Osteocyte (in vitro differentiated cells): ENCODE results near the gene DRC3. TPM values are rescaled to one million over a fixed set of nuclear protein-coding genes. Genes with fewer than 3 reads are reported as not detected.
A peak's percentile ranks its signal among the peaks of the same experiment; 100 is the strongest.
"Not testable (repeated sequence)": the region's sequence is repeated elsewhere in the genome, so short reads cannot be mapped to it uniquely, and the experiment has no call there.

ENCODE experiments used
- DNase-seq: peaks from one replicate; pipeline ENCODE4 v3.0.0; 2021; ENCODE audit warnings: mixed read lengths; ENCODE audit not compliant: unreplicated experiment; ENCODE audit errors: extremely low spot score
- H3K27ac Mint-ChIP-seq: one replicate; pipeline ENCODE4 v1.8.0; 2021; ENCODE audit warnings: mild to moderate bottlenecking, mixed read lengths; ENCODE audit not compliant: unreplicated experiment
- H3K27me3 Mint-ChIP-seq: one replicate; pipeline ENCODE4 v1.8.0; 2021; ENCODE audit warnings: mixed read lengths; ENCODE audit not compliant: unreplicated experiment
- H3K36me3 Mint-ChIP-seq: one replicate; pipeline ENCODE4 v1.8.0; 2021; ENCODE audit warnings: mixed read lengths; ENCODE audit not compliant: unreplicated experiment
- H3K4me1 Mint-ChIP-seq: one replicate; pipeline ENCODE4 v1.8.0; 2021; ENCODE audit warnings: mixed read lengths; ENCODE audit not compliant: unreplicated experiment
- H3K4me3 Mint-ChIP-seq: one replicate; pipeline ENCODE4 v1.8.0; 2021; ENCODE audit warnings: mild to moderate bottlenecking, moderate library complexity, mixed read lengths; ENCODE audit not compliant: unreplicated experiment
- H3K9me3 Mint-ChIP-seq: one replicate; pipeline ENCODE4 v1.8.0; 2021; ENCODE audit warnings: mixed read lengths; ENCODE audit not compliant: unreplicated experiment
- CTCF ChIP-seq: fragments of 200-600 bp; sonication (generic); IDR thresholded peaks from 2 replicates; pipeline ENCODE4 v1.5.0; 2021; ENCODE audit warnings: antibody characterized with exemption, mild to moderate bottlenecking, moderate library complexity
- total RNA-seq: library from RNA; stranded (reverse); gene quantifications from 2 replicates; pipeline ENCODE4 v1.2.1, GENCODE V29; 2021

Gene DRC3
- total RNA-seq, 1 donor from 2014 or later, result 2.1 TPM

GRCh38 chr17:17990282-17990681 lies 17.6 kb downstream of the DRC3 start:
- H3K4me3 Mint-ChIP-seq, result no peak overlapping the region
- H3K27ac Mint-ChIP-seq, result peak overlapping the region; percentile 76
- H3K9me3 Mint-ChIP-seq, result no peaks in the 10 kb centered on the region
- no peak for TF ChIP-seq CTCF
- H3K27me3 Mint-ChIP-seq, result no peaks in the 10 kb centered on the region
- H3K4me1 Mint-ChIP-seq, result peaks cover 32% of the 10 kb centered on the region
- H3K36me3 Mint-ChIP-seq, result no peaks in the 10 kb centered on the region
- DNase-seq, result no peak

GRCh38 chr17:17993366-17993765 lies 20.7 kb downstream of the DRC3 start:
- Mint-ChIP-seq H3K4me1 (peaks cover 35% of the 10 kb centered on the region), H3K36me3 (no peaks in the 10 kb centered on the region), H3K4me3 (no peak overlapping the region), H3K27ac (peak overlapping the region; percentile 4), H3K9me3 (no peaks in the 10 kb centered on the region), H3K27me3 (no peaks in the 10 kb centered on the region)
- TF ChIP-seq CTCF, result no peak
- no peak for DNase-seq

GRCh38 chr17:17993852-17994251 lies 21.2 kb downstream of the DRC3 start:
- no peak for TF ChIP-seq CTCF
- Mint-ChIP-seq H3K4me3 (no peak overlapping the region), H3K27ac (peak overlapping the region; percentile 83), H3K9me3 (no peaks in the 10 kb centered on the region), H3K27me3 (no peaks in the 10 kb centered on the region), H3K4me1 (peaks cover 35% of the 10 kb centered on the region), H3K36me3 (no peaks in the 10 kb centered on the region)
- DNase-seq, result no peak

- peak; percentile 59 for TF ChIP-seq CTCF
- Mint-ChIP-seq H3K9me3 (no peaks in the 10 kb centered on the region), H3K4me3 (no peak overlapping the region)
Observed at GRCh38 chr17:17994271-17995069, 21.8 kb downstream of the DRC3 start.

GRCh38 chr17:17995887-17996286 lies 23.2 kb downstream of the DRC3 start:
- not testable (repeated sequence) for H3K27me3 Mint-ChIP-seq, DNase-seq, H3K9me3 Mint-ChIP-seq, H3K36me3 Mint-ChIP-seq, H3K27ac Mint-ChIP-seq, H3K4me3 Mint-ChIP-seq
- peaks cover 23% of the 10 kb centered on the region for H3K4me1 Mint-ChIP-seq

More at GRCh38 chr17:17994271-17995069, 21.8 kb downstream of the DRC3 start:
- Mint-ChIP-seq H3K36me3 (no peaks in the 10 kb centered on the region), H3K4me1 (peaks cover 35% of the 10 kb centered on the region), H3K27ac (peak overlapping the region; percentile 83), H3K27me3 (no peaks in the 10 kb centered on the region)
- no peak for DNase-seq
